Measurements from ENCODE around the gene ZNF793.

GRCh38 chr19:37564624-37565369 lies 58.1 kb downstream of the ZNF793 start:
- TF ChIP-seq, protein P1, sequence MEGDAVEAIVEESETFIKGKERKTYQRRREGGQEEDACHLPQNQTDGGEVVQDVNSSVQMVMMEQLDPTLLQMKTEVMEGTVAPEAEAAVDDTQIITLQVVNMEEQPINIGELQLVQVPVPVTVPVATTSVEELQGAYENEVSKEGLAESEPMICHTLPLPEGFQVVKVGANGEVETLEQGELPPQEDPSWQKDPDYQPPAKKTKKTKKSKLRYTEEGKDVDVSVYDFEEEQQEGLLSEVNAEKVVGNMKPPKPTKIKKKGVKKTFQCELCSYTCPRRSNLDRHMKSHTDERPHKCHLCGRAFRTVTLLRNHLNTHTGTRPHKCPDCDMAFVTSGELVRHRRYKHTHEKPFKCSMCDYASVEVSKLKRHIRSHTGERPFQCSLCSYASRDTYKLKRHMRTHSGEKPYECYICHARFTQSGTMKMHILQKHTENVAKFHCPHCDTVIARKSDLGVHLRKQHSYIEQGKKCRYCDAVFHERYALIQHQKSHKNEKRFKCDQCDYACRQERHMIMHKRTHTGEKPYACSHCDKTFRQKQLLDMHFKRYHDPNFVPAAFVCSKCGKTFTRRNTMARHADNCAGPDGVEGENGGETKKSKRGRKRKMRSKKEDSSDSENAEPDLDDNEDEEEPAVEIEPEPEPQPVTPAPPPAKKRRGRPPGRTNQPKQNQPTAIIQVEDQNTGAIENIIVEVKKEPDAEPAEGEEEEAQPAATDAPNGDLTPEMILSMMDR (conservative IDR thresholded peaks at IDR 0.05; ENCODE audit: low read length) = no peak
- TF ChIP-seq EZH2phosphoT487 (IDR thresholded peaks at IDR 0.05; ENCODE audit: borderline replicate concordance) = no peak
